Activated T-helper 1 cell treated with anti-CD3 and anti-CD28 coated beads, Interleukin-12 subunit alpha, Interleukin-12 subunit beta, Interleukin-2, Interleukin-4 antibody, amounts not matched to agents 30 ng/mL and 10 ng/mL and 1 ng/mL, durations not matched to agents 14 hours and 24 hours and 36 hours (primary cell): ENCODE measurements around the gene PNO1. TPM values are rescaled to one million over a fixed set of nuclear protein-coding genes. Genes with fewer than 3 reads are reported as not detected.
A peak's percentile ranks its signal among the peaks of the same experiment; 100 is the strongest.

Experiments
- DNase-seq: peaks from one replicate; pipeline ENCODE4 v3.0.0; 2021; ENCODE audit warnings: low spot score
- H3K27ac Mint-ChIP-seq: one replicate; pipeline ENCODE4 v1.8.0; 2021; ENCODE audit warnings: mild to moderate bottlenecking, mixed read lengths
- H3K27me3 Mint-ChIP-seq: one replicate; pipeline ENCODE4 v1.8.0; 2022; ENCODE audit warnings: mild to moderate bottlenecking, moderate library complexity, mixed read lengths; ENCODE audit not compliant: insufficient read depth
- H3K36me3 Mint-ChIP-seq: one replicate; pipeline ENCODE4 v1.8.0; 2021; ENCODE audit warnings: low read depth, mixed read lengths
- H3K4me1 Mint-ChIP-seq: one replicate; pipeline ENCODE4 v1.8.0; 2021; ENCODE audit warnings: low read depth, mixed read lengths
- H3K4me3 Mint-ChIP-seq: one replicate; pipeline ENCODE4 v1.8.0; 2021; ENCODE audit warnings: mild to moderate bottlenecking, moderate library complexity, mixed read lengths
- H3K9me3 Mint-ChIP-seq: one replicate; pipeline ENCODE4 v1.8.0; 2021; ENCODE audit warnings: mixed read lengths
- intact Hi-C: fragments of 100-400 bp; cut with micrococcal nuclease; formaldehyde crosslinking; loops from one replicate; pipeline ENCODE4 v1.15.1; 2024
- total RNA-seq: library from RNA; stranded (reverse); gene quantifications from 2 replicates; pipeline ENCODE4 v1.2.3, GENCODE V29; 2022

PNO1 gene
- total RNA-seq, 1 donor from 2014 or later: 33.4 TPM

DNA sequence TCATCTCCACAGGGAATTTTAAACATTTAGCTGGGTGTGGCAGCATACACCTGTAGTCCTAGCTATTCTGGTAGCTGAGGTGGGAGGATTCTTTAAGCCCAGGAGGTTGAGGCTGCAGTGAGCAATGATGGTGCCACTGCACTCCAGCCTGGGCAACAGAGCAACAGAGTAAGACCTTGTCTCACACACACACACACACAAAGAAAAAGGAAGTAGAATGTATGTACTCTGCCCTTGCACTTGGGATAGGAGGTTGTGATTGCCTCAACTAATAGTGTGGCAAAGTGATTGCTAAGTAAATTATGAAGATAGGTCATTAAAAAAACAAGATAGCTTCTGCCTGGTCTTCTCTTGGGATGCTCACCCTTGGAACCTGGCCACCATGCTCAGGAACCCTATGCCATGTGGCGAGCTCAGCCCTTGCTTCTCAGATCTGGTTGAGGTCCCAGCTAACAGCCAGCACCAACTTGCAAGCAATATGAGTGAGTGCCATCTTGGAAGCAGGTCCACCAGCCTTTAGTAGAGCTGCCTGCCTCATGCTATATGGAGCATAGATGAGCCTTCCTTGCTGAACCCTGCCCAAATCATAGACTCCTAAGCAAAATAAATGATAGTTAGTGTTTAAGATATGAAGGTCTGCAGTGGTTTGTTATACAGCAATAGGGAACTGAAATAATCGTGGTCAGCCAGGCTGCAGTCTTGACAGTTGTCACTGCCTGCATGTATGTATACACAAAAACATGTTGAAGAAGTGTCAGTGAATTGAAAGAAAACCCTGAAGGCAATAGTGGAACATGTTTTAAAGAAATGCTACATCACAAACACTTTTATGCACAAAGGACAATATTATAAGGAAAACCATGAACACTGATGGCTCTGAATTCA is 30.1 kb upstream of the PNO1 start:
- no peaks in the 10 kb centered on the region for H3K9me3 Mint-ChIP-seq
- H3K27me3 Mint-ChIP-seq: no peaks in the 10 kb centered on the region
- intact Hi-C loops: no loop called here
- no peak overlapping the region for H3K27ac Mint-ChIP-seq
- peaks cover 1% of the 10 kb centered on the region for H3K4me1 Mint-ChIP-seq
- DNase-seq: no peak
- H3K36me3 Mint-ChIP-seq: peaks cover 2% of the 10 kb centered on the region
- H3K4me3 Mint-ChIP-seq: no peak overlapping the region

DNA sequence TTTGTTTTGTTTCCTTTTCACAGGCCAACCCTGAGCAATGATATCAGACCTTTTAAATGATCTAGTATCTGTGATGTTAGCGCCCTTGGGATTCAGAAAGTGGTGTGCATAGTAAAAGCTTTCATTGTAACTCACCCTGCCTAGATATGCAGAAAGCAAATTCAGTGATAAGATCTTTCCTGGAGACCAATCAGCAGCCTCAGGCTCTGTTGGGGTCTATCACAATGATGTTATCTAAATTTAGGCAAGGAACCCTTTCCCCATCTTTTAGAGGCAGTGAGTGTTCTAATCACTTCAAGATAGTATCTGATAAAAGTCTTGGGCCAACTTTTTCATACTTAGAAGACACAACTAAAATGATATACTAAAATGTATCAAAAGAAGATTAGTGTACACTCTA is 23.6 kb upstream of the PNO1 start:
- H3K4me3 Mint-ChIP-seq: no peak overlapping the region
- no peaks in the 10 kb centered on the region for H3K4me1 Mint-ChIP-seq
- no peaks in the 10 kb centered on the region for H3K9me3 Mint-ChIP-seq
- H3K36me3 Mint-ChIP-seq: peaks cover 9% of the 10 kb centered on the region
- H3K27ac Mint-ChIP-seq: no peak overlapping the region
- intact Hi-C loops: no loop called here
- no peak for DNase-seq
- H3K27me3 Mint-ChIP-seq: no peaks in the 10 kb centered on the region

DNA sequence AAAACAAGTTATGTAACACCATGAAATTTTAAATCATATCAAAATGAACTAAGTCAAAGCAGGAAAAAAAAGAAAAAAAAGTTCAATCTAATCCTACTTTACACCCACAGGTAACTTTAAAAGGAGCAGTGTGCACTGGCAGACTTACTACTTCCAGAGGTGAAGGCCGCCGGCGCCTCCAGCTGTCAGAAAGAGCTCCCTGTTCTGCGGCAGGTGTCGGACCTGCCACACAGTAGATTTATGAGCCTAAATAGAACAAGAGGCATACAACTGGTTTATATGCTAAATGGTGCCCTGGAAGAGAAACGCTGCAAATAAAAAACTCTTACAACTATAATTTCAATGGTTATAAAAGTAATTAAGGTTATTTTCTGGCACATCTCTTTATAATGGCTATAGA is 23.1 kb upstream of the PNO1 start:
- H3K27ac Mint-ChIP-seq: no peak overlapping the region
- H3K4me1 Mint-ChIP-seq: no peaks in the 10 kb centered on the region
- no peaks in the 10 kb centered on the region for H3K9me3 Mint-ChIP-seq
- intact Hi-C loops: no loop called here
- no peaks in the 10 kb centered on the region for H3K27me3 Mint-ChIP-seq
- H3K36me3 Mint-ChIP-seq: peaks cover 11% of the 10 kb centered on the region
- no peak overlapping the region for H3K4me3 Mint-ChIP-seq
- DNase-seq: no peak

DNA sequence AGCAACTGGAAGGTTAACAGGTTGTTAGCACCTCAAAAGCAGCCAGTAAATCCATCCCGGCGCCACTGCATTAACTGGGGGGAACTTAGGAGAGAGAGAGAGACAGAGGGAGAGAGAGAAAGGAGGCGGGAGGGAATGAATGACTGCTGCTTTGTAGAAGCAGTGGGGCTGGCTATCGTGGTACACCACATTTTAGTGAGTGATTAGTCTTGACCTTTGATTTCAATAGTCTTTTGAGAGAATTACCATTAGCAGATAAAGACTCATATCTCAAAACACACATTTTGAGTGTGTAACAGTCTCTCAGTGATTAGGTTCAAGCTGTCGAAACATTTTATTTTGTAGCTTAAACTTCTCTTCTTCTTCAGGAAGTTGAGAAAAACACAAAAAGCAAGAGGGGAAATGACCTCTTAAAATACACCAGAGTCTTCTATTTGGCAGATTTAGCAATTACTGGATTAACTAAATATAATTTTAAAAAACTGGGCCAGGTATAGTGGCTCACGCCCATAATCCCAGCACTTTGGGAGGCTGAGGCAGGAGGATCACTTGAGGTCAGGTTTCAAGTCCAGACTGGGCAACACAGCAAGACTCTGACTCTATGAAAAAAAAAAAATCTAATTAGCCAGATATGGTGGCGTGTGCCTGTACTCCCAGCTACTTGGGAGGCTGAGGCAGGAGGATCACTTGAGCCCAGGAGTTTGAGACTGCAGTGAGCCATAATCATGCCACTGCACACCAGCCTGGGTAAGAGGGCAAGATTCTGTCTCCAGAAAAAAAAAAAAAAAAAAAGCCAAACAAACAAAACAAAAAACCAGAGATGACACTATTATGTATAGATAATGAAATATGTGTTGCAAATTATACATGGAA is 22.0 kb upstream of the PNO1 start:
- no peak overlapping the region for H3K27ac Mint-ChIP-seq
- H3K4me3 Mint-ChIP-seq: no peak overlapping the region
- no peaks in the 10 kb centered on the region for H3K27me3 Mint-ChIP-seq
- no peaks in the 10 kb centered on the region for H3K9me3 Mint-ChIP-seq
- no peaks in the 10 kb centered on the region for H3K4me1 Mint-ChIP-seq
- peaks cover 9% of the 10 kb centered on the region for H3K36me3 Mint-ChIP-seq
- no peak for DNase-seq
- intact Hi-C loops: no loop called here

DNA sequence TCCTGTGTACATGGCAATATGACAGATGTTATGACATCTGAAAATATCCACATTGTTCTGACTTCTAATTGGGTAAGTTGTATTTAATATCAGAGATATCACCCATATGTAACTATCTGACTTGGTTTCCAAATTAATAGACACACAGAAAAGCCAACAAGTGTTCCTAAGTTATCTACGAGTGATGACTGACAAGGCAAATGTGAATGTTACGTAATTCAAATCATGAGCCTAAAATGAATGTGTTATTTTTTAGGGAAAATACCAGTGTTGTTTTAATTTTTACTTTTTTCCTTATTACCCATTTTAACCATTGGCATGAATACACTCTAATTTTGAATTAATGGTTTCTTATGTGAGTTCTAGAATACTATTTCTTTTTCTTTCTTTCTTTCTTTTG is 15.8 kb upstream of the PNO1 start:
- Mint-ChIP-seq H3K9me3 (no peaks in the 10 kb centered on the region), H3K4me3 (no peak overlapping the region), H3K36me3 (peaks cover 2% of the 10 kb centered on the region), H3K27me3 (no peaks in the 10 kb centered on the region), H3K27ac (no peak overlapping the region), H3K4me1 (no peaks in the 10 kb centered on the region)
- DNase-seq: no peak
- intact Hi-C loops: no loop called here

DNA sequence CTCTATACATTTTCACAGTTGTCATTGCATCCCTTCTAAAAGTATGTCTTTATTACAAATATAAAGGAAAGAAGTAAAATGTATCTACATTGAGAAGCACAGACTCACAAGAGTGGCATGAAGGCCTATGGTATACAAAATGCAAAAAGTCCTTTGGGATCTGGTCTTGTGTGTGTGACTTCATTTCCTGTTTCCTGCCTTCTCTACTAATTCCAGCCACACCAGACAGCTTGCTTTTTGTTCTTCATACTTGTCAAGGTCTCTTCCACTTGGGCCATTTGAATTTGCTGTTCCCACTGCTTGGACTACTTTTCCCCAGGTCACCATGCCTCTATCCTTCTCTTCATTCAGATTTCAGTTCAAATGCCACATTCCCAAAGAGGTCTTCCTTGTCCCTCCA is 6.7 kb upstream of the PNO1 start:
- Mint-ChIP-seq H3K27me3 (no peaks in the 10 kb centered on the region), H3K27ac (no peak overlapping the region)
- intact Hi-C loops: no loop called here

DNA sequence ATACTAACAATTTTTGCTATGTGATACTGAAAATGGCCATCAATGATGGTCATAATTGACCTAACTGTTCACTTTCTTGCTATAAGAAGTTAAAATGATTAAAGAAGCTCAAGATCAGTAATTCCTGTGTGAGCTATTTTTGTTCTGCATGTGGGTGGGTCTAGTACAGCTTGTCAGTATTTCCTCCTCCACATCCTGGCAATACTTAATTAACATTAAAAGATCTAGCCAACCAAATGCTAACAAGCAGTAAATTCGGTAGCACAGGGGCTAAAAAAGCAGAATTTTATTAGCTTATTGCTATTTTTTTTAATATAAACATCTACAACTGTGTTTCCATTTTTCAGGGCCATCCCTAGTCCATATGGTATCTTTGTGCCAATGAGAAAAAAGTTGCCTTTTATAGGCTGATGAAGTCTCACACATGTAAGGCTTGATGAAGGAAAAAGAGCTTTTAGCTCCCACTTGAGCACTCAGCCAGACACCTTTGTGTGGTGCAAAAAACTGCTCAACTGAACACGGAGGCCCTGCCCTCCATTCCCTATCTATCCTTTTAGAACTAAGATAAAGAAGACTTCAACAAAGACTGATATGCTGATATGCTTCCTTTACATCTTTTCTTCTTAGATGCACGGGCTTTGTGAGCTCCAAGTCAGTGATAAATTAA is 4.9 kb upstream of the PNO1 start:
- peaks cover 39% of the 10 kb centered on the region for H3K4me1 Mint-ChIP-seq
- intact Hi-C loops: no loop called here

More for the DNA sequence above, 6.7 kb upstream of the PNO1 start:
- H3K36me3 Mint-ChIP-seq: peaks cover 3% of the 10 kb centered on the region
- DNase-seq: no peak
- no peaks in the 10 kb centered on the region for H3K9me3 Mint-ChIP-seq
- H3K4me1 Mint-ChIP-seq: peaks cover 30% of the 10 kb centered on the region
- H3K4me3 Mint-ChIP-seq: no peak overlapping the region

DNA sequence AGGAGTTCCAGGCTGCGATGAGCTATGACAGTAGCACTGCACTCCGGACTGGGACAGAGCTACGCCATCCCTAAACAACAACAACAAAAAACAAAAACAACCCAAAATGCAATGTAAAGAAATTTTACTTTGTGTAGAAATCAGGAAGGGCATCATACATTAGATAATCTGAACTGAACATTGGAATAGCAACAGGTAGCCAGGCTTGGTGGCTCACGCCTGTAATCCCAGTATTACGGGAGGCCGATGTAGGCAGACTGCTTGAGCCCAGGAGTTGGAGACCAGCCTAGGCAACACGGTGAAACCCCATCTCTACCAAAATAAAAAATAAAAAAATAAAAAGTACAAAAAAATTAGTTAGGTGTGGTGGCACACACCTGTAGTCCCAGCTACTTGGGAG is 2.1 kb upstream of the PNO1 start:
- intact Hi-C loops: loop anchor here (5.0 kb wide), 1 partner anchor 47 kb away; no protein-coding TSS in a partner anchor
- Mint-ChIP-seq H3K27me3 (no peaks in the 10 kb centered on the region), H3K4me1 (peaks cover 52% of the 10 kb centered on the region), H3K9me3 (no peaks in the 10 kb centered on the region), H3K27ac (no peak overlapping the region), H3K36me3 (peaks cover 17% of the 10 kb centered on the region), H3K4me3 (peak overlapping the region; percentile 90)
- no peak for DNase-seq

More for the DNA sequence above, 4.9 kb upstream of the PNO1 start:
- Mint-ChIP-seq H3K36me3 (peaks cover 4% of the 10 kb centered on the region), H3K4me3 (peak overlapping the region; percentile 16), H3K9me3 (no peaks in the 10 kb centered on the region), H3K27ac (peak overlapping the region; percentile 37), H3K27me3 (no peaks in the 10 kb centered on the region)
- no peak for DNase-seq

DNA sequence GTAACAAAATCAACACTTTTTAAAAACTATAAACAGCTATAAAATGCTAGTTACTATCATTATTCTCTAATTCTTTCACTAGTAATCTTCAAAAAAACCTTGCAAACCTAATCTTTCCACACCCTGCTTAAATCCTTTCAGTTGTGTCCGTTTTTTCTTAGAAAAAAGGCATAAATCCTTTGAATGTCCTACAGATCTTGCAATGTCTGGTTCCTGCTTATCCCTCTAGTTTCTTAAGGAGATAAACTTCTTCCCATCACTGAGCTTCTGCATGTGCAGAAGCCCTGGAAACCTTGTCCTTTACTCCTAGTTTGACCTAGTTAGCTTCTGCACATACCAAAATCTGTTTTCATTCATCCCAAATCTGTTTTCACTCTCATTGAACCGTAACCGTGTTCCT is 1.3 kb upstream of the PNO1 start:
- Mint-ChIP-seq H3K36me3 (peaks cover 25% of the 10 kb centered on the region), H3K9me3 (no peaks in the 10 kb centered on the region), H3K27me3 (no peaks in the 10 kb centered on the region), H3K4me1 (peaks cover 46% of the 10 kb centered on the region), H3K4me3 (peak overlapping the region; percentile 90), H3K27ac (peak overlapping the region; percentile 100)
- no peak for DNase-seq
- intact Hi-C loops: loop anchor here (5.0 kb wide), 1 partner anchor 46 kb away; no protein-coding TSS in a partner anchor

DNA sequence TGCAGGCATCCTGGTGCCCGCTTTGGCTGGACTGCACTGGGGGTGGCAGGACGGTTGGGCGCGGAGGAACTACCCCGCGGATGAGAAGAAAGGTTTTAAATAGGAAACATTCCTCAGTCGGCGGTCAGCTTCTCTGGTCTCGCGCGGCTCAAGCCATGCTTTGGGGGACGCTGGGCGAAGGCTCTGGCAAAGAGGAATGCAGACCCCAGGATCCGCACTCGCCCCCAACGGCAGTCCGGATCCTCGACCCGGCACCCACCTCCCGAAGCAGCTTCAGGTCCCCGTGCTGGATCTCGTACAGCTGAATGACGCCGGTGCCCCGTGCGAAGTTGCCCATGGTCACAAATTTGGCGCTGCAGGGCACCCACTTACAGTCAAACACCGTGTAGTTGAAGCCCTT is 686 bp upstream of the PNO1 start:
- Mint-ChIP-seq H3K9me3 (no peaks in the 10 kb centered on the region), H3K27me3 (no peaks in the 10 kb centered on the region), H3K27ac (peak overlapping the region; percentile 100), H3K4me3 (peak overlapping the region; percentile 90), H3K36me3 (peaks cover 24% of the 10 kb centered on the region), H3K4me1 (peaks cover 41% of the 10 kb centered on the region)
- intact Hi-C loops: loop anchor here (1.0 to 5.0 kb wide), 6 partner anchors 35 to 760 kb away; partner anchors contain the start of genes APLF, C1D, ETAA1 and FBXO48
- no peak for DNase-seq

DNA sequence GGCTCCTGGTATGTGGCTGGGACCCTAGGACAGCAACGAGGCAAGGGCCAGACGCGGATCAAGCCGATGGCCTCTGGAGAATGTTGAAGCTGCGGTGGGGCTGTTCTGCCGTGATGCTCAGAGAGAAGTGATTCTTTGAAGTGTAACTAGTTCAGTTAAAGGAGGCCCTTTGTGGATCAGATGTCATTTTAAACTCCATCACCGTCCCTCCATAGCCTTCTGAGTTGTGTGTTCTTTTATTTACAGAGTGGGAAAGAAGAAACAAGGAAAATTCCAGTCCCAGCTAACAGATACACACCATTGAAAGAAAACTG is 403 bp downstream of the PNO1 start:
- no peaks in the 10 kb centered on the region for H3K27me3 Mint-ChIP-seq
- H3K4me1 Mint-ChIP-seq: peaks cover 32% of the 10 kb centered on the region
- H3K9me3 Mint-ChIP-seq: no peaks in the 10 kb centered on the region
- intact Hi-C loops: loop anchor here (5.0 kb wide), 1 partner anchor 44 kb away; no protein-coding TSS in a partner anchor
- peaks cover 29% of the 10 kb centered on the region for H3K36me3 Mint-ChIP-seq
- DNase-seq: no peak
- H3K27ac Mint-ChIP-seq: peak overlapping the region; percentile 100
- H3K4me3 Mint-ChIP-seq: peak overlapping the region; percentile 90

DNA sequence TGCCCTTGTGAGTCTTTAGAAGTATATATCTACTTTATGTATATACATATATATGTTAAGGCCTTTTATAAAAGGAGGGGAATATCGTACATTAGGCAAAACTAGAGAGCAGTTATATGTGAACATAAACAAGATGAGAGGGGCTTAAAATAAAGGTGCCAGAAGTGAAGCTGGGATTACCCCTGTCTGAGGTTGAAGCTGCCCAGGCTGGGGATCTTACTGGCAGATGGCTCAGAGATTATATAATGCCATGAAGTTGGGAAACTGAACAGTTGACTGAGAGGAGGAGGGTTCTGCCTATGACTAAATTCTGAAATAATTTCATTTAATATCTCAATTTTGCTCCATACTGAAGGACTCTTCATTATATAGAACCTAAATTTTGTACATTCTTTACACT is 6.0 kb downstream of the PNO1 start:
- H3K4me3 Mint-ChIP-seq: no peak overlapping the region
- no peaks in the 10 kb centered on the region for H3K27me3 Mint-ChIP-seq
- H3K9me3 Mint-ChIP-seq: no peaks in the 10 kb centered on the region
- no peak for DNase-seq
- no peak overlapping the region for H3K27ac Mint-ChIP-seq
- intact Hi-C loops: no loop called here
- peaks cover 13% of the 10 kb centered on the region for H3K4me1 Mint-ChIP-seq
- peaks cover 52% of the 10 kb centered on the region for H3K36me3 Mint-ChIP-seq
